ENCODE results near the gene PITX1.

DNA sequence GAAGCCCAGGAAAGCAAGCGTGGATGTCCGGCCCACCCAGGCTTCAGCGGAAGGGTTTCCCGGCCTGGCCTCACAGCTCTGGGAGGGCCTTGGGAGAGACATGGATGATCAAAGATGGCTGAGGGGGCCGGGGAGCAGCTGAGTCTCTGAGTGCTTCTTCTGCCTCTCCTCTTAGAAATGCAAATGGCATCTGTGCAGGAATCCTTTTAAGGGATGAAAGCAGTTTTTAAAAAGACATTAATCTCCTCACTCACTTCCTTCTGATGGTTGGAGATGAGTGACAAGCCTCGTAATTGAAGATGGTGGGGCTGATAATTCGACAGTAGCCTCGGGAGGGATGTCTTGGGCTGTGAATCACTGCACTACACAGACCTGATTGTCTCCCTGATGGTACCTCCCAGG is 24.3 kb upstream of the PITX1 start:
- TF ChIP-seq, protein P1, sequence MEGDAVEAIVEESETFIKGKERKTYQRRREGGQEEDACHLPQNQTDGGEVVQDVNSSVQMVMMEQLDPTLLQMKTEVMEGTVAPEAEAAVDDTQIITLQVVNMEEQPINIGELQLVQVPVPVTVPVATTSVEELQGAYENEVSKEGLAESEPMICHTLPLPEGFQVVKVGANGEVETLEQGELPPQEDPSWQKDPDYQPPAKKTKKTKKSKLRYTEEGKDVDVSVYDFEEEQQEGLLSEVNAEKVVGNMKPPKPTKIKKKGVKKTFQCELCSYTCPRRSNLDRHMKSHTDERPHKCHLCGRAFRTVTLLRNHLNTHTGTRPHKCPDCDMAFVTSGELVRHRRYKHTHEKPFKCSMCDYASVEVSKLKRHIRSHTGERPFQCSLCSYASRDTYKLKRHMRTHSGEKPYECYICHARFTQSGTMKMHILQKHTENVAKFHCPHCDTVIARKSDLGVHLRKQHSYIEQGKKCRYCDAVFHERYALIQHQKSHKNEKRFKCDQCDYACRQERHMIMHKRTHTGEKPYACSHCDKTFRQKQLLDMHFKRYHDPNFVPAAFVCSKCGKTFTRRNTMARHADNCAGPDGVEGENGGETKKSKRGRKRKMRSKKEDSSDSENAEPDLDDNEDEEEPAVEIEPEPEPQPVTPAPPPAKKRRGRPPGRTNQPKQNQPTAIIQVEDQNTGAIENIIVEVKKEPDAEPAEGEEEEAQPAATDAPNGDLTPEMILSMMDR (IDR thresholded peaks at IDR 0.05) = no peak
- TF ChIP-seq POLR2A (IDR thresholded peaks at IDR 0.05) = no peak

All from right lobe of liver (tissue), 4 donors.